ENCODE results near the gene KLHDC8B. TPM values are rescaled to one million over a fixed set of nuclear protein-coding genes. Genes with fewer than 3 reads are reported as not detected.

Gene KLHDC8B
- 10 to 100 TPM in 3 of 6 donors, 1 to 10 TPM in 3; 5.5 to 13.7 (median 10.0) TPM for total RNA-seq
- polyA plus RNA-seq: 10 to 100 TPM; 11.8 to 19.1 TPM

GRCh38 chr3:49171119-49171774, at the start of gene KLHDC8B:
KLHDC8B (plus strand) TSS chr3:49171598; CDS start chr3:49172770, 1,172 bp downstream.
- Histone ChIP-seq H3K36me3 (no peaks in the 10 kb centered on the region), H3K9me3 (no peaks in the 10 kb centered on the region), H3K27ac (peak within 1 kb of the TSS; percentile 9 to 70 (median 37)), H3K4me3 (peak within 1 kb of the TSS; percentile 47 to 72 (median 58)), H3K27me3 (no peaks in the 10 kb centered on the region), H3K4me1 (peaks cover 8 to 15% (median 9%) of the 10 kb centered on the region in 3 donors)
- TF ChIP-seq CTCF (IDR thresholded peaks at IDR 0.05): peak; percentile 86 to 93 (median 92)
- WGBS, 2 donors: 1% methylated on average over 45 to 57 of the region's 57 CpGs
- intact Hi-C loops (cut with DNase I): no loop called here
- DNase-seq (peak; percentile 77 to 93 (median 83)), FAIRE-seq (no peak), ATAC-seq (peak; percentile 92 to 95 (median 94))

- 93 to 96% methylated on average over 12 of the region's 12 CpGs for WGBS, 2 donors
- TF ChIP-seq CTCF (IDR thresholded peaks at IDR 0.05): no peak
- Histone ChIP-seq H3K4me1 (peaks cover 6 to 8% (median 8%) of the 10 kb centered on the region in 3 donors), H3K4me3 (no peak overlapping the region), H3K36me3 (peaks cover 5 to 48% (median 14%) of the 10 kb centered on the region in 3 donors), H3K9me3 (no peaks in the 10 kb centered on the region), H3K27me3 (no peaks in the 10 kb centered on the region), H3K27ac (no peak overlapping the region)
- FAIRE-seq (no peak), ATAC-seq (no peak), DNase-seq (no peak)
- intact Hi-C loops (cut with DNase I): no loop called here
Measured at GRCh38 chr3:49122022-49122421, 49.4 kb upstream of the KLHDC8B start.

DNA sequence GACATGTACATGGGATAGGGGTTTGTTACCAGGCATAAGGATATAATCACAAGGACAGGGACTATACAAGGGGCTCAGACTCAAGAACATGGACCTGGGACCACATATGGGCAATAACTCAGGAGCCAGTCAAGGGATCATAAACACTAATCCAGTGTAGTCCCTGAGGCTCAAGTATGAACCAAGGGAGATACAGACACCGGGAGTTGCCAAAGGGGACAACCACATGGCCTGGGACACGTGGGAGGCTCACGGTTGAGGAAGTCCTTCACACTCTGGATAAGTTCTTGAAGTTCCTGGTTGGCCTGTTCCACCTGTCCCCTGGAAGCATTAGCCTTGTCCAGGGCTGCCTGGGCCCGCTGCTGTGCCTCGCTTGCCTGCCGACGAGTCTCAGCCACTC, 48.9 kb upstream of the KLHDC8B start:
- intact Hi-C loops (cut with DNase I): no loop called here
- Histone ChIP-seq H3K4me3 (no peak overlapping the region), H3K27ac (no peak overlapping the region), H3K9me3 (no peaks in the 10 kb centered on the region), H3K27me3 (no peaks in the 10 kb centered on the region), H3K4me1 (peaks cover 6 to 8% (median 8%) of the 10 kb centered on the region in 3 donors), H3K36me3 (peaks cover 3 to 44% (median 10%) of the 10 kb centered on the region in 3 donors)
- TF ChIP-seq CTCF (IDR thresholded peaks at IDR 0.05): no peak
- ATAC-seq (no peak), DNase-seq (no peak), FAIRE-seq (no peak)
- 91 to 95% methylated on average over 7 of the region's 7 CpGs for WGBS, 2 donors

GRCh38 chr3:49122886-49123545, 48.4 kb upstream of the KLHDC8B start:
- H3K36me3 ChIP-seq: peaks cover 3 to 38% (median 5%) of the 10 kb centered on the region in 3 donors
- intact Hi-C loops (cut with DNase I): no loop called here
- H3K4me1 ChIP-seq: peaks cover 6 to 8% (median 8%) of the 10 kb centered on the region in 3 donors
- H3K27ac ChIP-seq: no peak overlapping the region
- no peaks in the 10 kb centered on the region for H3K27me3 ChIP-seq
- H3K9me3 ChIP-seq: no peaks in the 10 kb centered on the region
- ATAC-seq (no peak), DNase-seq (no peak), FAIRE-seq (no peak)
- no peak for TF ChIP-seq CTCF (IDR thresholded peaks at IDR 0.05)
- H3K4me3 ChIP-seq: no peak overlapping the region
- 90 to 92% methylated on average over 17 of the region's 17 CpGs for WGBS, 2 donors

Measured in pancreas (tissue), 10 donors.